Keratinocyte (primary cell): ENCODE results near the gene CPPED1. TPM values are rescaled to one million over a fixed set of nuclear protein-coding genes. Genes with fewer than 3 reads are reported as not detected.

Source experiments
- DNase-seq: peaks from one replicate; pipeline ENCODE4 v3.0.0-alpha.2; 2011; ENCODE audit warnings: low read depth, missing footprints, low spot score
- FAIRE-seq: peaks from 2 replicates; lab custom pipeline; 2011; peaks lifted over from hg19 to GRCh38; lab: Jason Lieb, UNC
- H2AFZ ChIP-seq: 2 replicates; pipeline ENCODE4 v1.6.0; 2012; ENCODE audit warnings: low read length, control low read depth, inconsistent platforms; ENCODE audit not compliant: control insufficient read depth
- H3K27ac ChIP-seq: 2 replicates; pipeline ENCODE4 v1.5.1; 2011; ENCODE audit warnings: low read length; ENCODE audit not compliant: control insufficient read depth, insufficient read depth
- H3K27me3 ChIP-seq: 3 replicates; pipeline ENCODE4 v1.6.0; 2011; ENCODE audit warnings: low read length; ENCODE audit not compliant: control insufficient read depth, insufficient read depth; ENCODE audit errors: extremely low read depth
- H3K36me3 ChIP-seq, 2 experiments: 2 replicates in 1 of 2; 3 replicates in 1 of 2; pipeline ENCODE4 v1.5.1; 2011; ENCODE audit warnings: low read length in 2 of 2, mild to moderate bottlenecking in 1 of 2; ENCODE audit not compliant: control insufficient read depth in 2 of 2, insufficient read depth in 2 of 2; ENCODE audit errors: extremely low read depth in 1 of 2
- H3K4me1 ChIP-seq: 3 replicates; pipeline ENCODE4 v1.5.1; 2011; ENCODE audit warnings: low read length; ENCODE audit not compliant: control insufficient read depth, insufficient read depth; ENCODE audit errors: extremely low read depth
- H3K4me2 ChIP-seq: 3 replicates; pipeline ENCODE4 v1.6.0; 2011; ENCODE audit warnings: low read depth, low read length; ENCODE audit not compliant: control insufficient read depth, insufficient read depth; ENCODE audit errors: extremely low read depth
- H3K4me3 ChIP-seq, 3 experiments: fragments of 200-600 bp in 1 of 3; sonication (generic) in 1 of 3; 2 replicates in 2 of 3; 3 replicates in 1 of 3; pipeline ENCODE4 v1.5.1; 2011 to 2016; ENCODE audit warnings: low read length in 3 of 3, mild to moderate bottlenecking in 3 of 3, control low read depth in 2 of 3, inconsistent platforms in 1 of 3, low read depth in 1 of 3, mixed read lengths in 1 of 3, mixed run types in 1 of 3, moderate library complexity in 1 of 3; ENCODE audit not compliant: control insufficient read depth in 2 of 3, insufficient read depth in 2 of 3; ENCODE audit errors: extremely low read depth in 1 of 3
- H3K79me2 ChIP-seq: 2 replicates; pipeline ENCODE4 v1.6.0; 2012; ENCODE audit warnings: low read length; ENCODE audit not compliant: control insufficient read depth, insufficient read depth
- H3K9ac ChIP-seq: 3 replicates; pipeline ENCODE4 v1.6.0; 2011; ENCODE audit warnings: low read length; ENCODE audit not compliant: control insufficient read depth, insufficient read depth; ENCODE audit errors: extremely low read depth
- H3K9me1 ChIP-seq: 3 replicates; pipeline ENCODE4 v1.6.0; 2011; ENCODE audit warnings: low read length; ENCODE audit not compliant: control insufficient read depth, insufficient read depth; ENCODE audit errors: extremely low read depth
- H3K9me3 ChIP-seq: 2 replicates; pipeline ENCODE4 v1.5.1; 2012; ENCODE audit warnings: low read depth, low read length; ENCODE audit not compliant: control insufficient read depth
- H4K20me1 ChIP-seq: 3 replicates; pipeline ENCODE4 v1.6.0; 2011; ENCODE audit warnings: low read length; ENCODE audit not compliant: control insufficient read depth, insufficient read depth; ENCODE audit errors: extremely low read depth
- EZH2 ChIP-seq: IDR thresholded peaks from one replicate; pipeline ENCODE4 v1.6.1; 2012; ENCODE audit warnings: inconsistent platforms, mild to moderate bottlenecking, low read length, moderate library complexity
- dilution Hi-C: fragments of 300-500 bp; cut with MboI; formaldehyde crosslinking; loops from one replicate; pipeline ENCODE4 v1.7.0; 2020; ENCODE audit warnings: low sequenced_read_pairs; ENCODE audit not compliant: extremely low pct_ligation_motif_present
- polyA plus RNA-seq, 5 experiments: library from polyadenylated mRNA; depleted of rRNA in 3 of 5; stranded (reverse) in 3 of 5; stranded (forward) in 1 of 5; unstranded in 1 of 5; fragments of >200 nt; gene quantifications; 1 replicate in 1 of 5; 2 replicates in 3 of 5; 3 replicates in 1 of 5; pipeline versions ENCODE4 v1.2.1 to v1.2.3, GENCODE V29; 2011 to 2012; ENCODE audit warnings: missing spikeins in 2 of 5, low read depth in 1 of 5, low replicate concordance in 1 of 5
- TF ChIP-seq, protein P1 (sequence below), 3 experiments: IDR thresholded peaks in 1 of 3; conservative IDR thresholded peaks in 1 of 3; optimal IDR thresholded peaks in 1 of 3; 2 replicates in 2 of 3; 3 replicates in 1 of 3; pipeline versions ENCODE3 to v1.5.1; 2011; ENCODE audit warnings: low read length in 3 of 3, mild to moderate bottlenecking in 3 of 3, moderate library complexity in 2 of 3, control low read depth in 1 of 3, inconsistent platforms in 1 of 3; ENCODE audit not compliant: insufficient read depth in 2 of 3; ENCODE audit errors: extremely low read depth in 1 of 3

CPPED1 gene
- polyA plus RNA-seq, 1 donor (not counting 4 experiments of a cell fraction or from before 2014, with no cell fraction given), result 14.4 TPM

DNA sequence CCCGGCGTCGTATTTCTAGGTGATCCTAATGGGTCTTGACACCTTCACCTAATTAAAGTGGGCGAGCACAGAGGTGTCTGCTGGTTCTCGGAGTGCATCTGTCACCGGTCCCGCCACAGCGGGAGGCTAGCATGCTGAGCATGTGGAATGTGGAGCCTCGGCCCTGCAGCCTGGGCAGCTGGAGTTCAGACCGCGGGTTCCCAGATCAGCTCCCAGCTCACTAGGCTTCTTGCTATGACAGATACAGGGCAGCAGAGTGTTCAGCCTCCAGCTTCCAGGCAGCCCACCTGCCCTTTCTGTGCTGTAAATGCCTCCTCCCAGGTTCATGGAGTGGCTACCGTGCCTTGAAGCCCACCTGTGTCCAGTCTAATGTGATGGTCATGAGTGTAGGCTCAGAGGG lies 166.7 kb downstream of the CPPED1 start:
- TF ChIP-seq, protein P1, sequence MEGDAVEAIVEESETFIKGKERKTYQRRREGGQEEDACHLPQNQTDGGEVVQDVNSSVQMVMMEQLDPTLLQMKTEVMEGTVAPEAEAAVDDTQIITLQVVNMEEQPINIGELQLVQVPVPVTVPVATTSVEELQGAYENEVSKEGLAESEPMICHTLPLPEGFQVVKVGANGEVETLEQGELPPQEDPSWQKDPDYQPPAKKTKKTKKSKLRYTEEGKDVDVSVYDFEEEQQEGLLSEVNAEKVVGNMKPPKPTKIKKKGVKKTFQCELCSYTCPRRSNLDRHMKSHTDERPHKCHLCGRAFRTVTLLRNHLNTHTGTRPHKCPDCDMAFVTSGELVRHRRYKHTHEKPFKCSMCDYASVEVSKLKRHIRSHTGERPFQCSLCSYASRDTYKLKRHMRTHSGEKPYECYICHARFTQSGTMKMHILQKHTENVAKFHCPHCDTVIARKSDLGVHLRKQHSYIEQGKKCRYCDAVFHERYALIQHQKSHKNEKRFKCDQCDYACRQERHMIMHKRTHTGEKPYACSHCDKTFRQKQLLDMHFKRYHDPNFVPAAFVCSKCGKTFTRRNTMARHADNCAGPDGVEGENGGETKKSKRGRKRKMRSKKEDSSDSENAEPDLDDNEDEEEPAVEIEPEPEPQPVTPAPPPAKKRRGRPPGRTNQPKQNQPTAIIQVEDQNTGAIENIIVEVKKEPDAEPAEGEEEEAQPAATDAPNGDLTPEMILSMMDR (optimal IDR thresholded peaks at IDR 0.05 in 1 of 3, IDR thresholded peaks at IDR 0.05 in 1 of 3, conservative IDR thresholded peaks at IDR 0.05 in 1 of 3; ENCODE audit: extremely low read depth in 1 of 3, insufficient read depth in 2 of 3, low read length in 3 of 3), result no peak
- no peak for TF ChIP-seq EZH2
- no peaks in the 10 kb centered on the region for H3K4me1 ChIP-seq
- no peaks in the 10 kb centered on the region for H3K36me3 ChIP-seq
- H4K20me1 ChIP-seq, result no peaks in the 10 kb centered on the region
- no peak overlapping the region for H3K4me3 ChIP-seq
- DNase-seq (no peak), FAIRE-seq (no peak)
- H3K79me2 ChIP-seq, result no peaks in the 10 kb centered on the region
- no peak overlapping the region for H3K27ac ChIP-seq
- no peaks in the 10 kb centered on the region for H3K9me3 ChIP-seq
- no peak overlapping the region for H2AFZ ChIP-seq
- H3K4me2 ChIP-seq, result no peak overlapping the region
- H3K27me3 ChIP-seq, result no peaks in the 10 kb centered on the region
- dilution Hi-C loops, result no loop called here
- no peaks in the 10 kb centered on the region for H3K9me1 ChIP-seq
- no peak overlapping the region for H3K9ac ChIP-seq

DNA sequence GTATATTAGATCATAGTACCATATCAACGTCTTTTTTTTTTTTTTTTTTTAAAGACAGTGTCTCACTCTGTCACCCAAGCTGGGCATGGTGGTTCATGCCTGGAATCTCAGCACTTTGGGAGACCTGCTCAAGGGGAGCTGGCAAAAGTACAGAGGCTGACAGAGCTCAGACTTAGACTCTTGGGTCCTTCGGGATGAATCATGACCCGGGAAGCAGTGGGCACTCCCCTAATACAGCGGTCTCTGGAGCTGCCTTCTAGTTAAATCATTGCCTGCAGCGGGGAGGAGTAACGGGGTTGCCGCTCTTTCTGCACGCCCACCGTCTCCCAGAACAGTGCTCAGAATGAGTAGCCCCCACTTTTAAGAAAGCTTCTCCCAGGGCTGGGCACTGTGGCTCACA lies 174.4 kb downstream of the CPPED1 start:
- Histone ChIP-seq H4K20me1 (no peaks in the 10 kb centered on the region), H3K79me2 (no peaks in the 10 kb centered on the region), H3K27ac (no peak overlapping the region), H3K4me1 (no peaks in the 10 kb centered on the region), H3K9ac (no peak overlapping the region), H3K9me3 (no peaks in the 10 kb centered on the region), H3K9me1 (no peaks in the 10 kb centered on the region), H3K4me3 (no peak overlapping the region), H3K4me2 (no peak overlapping the region), H3K27me3 (no peaks in the 10 kb centered on the region), H2AFZ (no peak overlapping the region), H3K36me3 (no peaks in the 10 kb centered on the region)
- dilution Hi-C loops, result no loop called here
- FAIRE-seq (no peak), DNase-seq (no peak)
- TF ChIP-seq EZH2, result no peak
- TF ChIP-seq, protein P1 (optimal IDR thresholded peaks at IDR 0.05 in 1 of 3, IDR thresholded peaks at IDR 0.05 in 1 of 3, conservative IDR thresholded peaks at IDR 0.05 in 1 of 3; ENCODE audit: extremely low read depth in 1 of 3, insufficient read depth in 2 of 3, low read length in 3 of 3), result no peak
